WI38 (cell line): ENCODE measurements around the gene CHST12.

Source experiments
- H3K4me3 ChIP-seq: 2 replicates; pipeline ENCODE4 v1.5.1; 2011; ENCODE audit warnings: low read depth, mild to moderate bottlenecking, control low read depth, low read length
- TF ChIP-seq, protein P1 (sequence below): IDR thresholded peaks from 2 replicates; pipeline ENCODE4 v1.5.1; 2012; ENCODE audit warnings: low read depth, mild to moderate bottlenecking, control low read depth, low read length

CHST12 gene

DNA sequence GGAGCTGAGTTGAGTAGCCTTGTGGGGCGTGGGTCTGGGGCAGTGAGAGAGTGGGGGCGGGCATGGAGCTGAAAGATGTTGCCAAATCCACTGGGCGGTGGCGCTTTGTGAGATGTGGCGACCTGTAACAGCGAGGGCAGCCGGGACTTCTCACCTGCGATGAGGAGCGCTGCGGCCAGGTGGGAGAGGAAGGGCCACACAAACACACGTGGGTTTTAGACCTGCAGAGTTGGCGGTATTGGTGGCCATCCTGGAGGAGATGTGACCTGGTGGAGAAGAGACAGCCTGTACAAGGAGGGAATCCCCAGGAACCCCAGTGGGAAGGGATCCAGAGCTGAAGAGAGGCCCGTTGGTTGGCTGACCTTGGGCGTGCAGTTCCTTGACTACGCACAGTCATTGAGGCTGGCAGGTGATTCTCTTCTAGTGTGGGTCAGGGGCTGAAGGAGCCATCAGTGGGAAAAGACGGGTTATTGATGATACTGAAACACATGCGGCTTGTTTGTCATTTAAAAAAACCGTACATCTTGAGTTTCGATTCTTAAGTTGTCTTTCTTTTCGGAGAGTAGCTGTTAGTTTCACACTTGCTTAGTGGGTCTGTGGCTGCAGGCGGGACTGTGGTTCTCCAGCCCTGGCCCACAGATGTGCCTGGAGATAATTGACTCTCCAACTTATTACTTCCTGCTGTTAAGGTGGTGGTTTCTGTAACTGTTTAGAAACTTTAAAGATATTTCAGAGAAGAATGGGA lies 2.4 kb downstream of the CHST12 start:
- TF ChIP-seq, protein P1, sequence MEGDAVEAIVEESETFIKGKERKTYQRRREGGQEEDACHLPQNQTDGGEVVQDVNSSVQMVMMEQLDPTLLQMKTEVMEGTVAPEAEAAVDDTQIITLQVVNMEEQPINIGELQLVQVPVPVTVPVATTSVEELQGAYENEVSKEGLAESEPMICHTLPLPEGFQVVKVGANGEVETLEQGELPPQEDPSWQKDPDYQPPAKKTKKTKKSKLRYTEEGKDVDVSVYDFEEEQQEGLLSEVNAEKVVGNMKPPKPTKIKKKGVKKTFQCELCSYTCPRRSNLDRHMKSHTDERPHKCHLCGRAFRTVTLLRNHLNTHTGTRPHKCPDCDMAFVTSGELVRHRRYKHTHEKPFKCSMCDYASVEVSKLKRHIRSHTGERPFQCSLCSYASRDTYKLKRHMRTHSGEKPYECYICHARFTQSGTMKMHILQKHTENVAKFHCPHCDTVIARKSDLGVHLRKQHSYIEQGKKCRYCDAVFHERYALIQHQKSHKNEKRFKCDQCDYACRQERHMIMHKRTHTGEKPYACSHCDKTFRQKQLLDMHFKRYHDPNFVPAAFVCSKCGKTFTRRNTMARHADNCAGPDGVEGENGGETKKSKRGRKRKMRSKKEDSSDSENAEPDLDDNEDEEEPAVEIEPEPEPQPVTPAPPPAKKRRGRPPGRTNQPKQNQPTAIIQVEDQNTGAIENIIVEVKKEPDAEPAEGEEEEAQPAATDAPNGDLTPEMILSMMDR: no peak
- no peak overlapping the region for H3K4me3 ChIP-seq

DNA sequence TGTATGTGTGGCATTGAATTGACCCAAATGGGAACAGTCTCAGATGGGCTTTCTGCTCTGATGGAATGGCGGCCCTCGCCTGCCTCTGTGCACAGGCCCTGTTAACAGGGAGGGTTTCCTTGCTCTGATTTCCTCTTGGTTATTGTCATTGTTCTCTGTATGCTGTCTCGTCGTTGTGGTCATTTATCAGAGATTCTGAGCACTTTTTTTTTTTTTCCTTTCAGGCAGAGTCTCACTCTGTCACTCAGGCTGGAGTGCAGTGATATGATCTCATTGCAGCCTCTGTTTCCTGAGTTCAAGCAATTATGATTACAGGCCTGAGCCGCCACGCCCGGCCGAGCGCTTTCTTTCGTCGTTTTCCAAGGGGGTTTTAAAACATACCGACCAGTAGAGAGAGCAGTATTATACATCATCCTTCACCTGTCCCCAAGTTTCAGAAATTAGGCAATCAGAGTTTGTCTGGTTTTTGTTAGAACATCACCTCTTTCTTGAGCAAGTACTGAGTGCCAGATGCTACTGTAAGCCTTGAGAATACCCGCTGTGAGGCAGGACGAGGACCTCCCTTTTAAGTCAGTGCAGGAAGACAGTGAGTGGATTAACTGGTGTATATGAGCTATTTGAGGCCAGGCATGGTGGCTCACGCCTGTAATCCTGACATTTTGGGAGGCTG lies 6.5 kb downstream of the CHST12 start:
- TF ChIP-seq, protein P1: no peak
- no peak overlapping the region for H3K4me3 ChIP-seq

DNA sequence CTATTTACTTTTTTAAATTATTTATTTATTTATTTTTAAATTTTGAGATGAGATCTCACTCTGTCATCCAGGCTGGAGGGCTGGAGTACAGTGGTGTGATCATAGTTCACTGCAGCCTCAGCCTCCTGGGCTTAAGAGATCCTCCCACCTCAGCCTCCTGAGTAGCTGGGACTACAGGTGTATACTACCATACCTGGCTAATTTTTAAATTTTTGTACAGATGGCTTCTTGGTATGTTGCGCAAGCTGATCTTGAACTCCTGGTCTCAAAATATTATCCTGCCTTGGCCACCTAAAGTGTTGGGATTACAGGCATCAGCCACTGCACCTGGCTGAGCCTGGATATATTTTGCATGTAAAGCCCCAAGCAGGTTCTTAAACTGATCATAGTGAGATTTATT lies 7.6 kb downstream of the CHST12 start:
- TF ChIP-seq, protein P1: no peak
- no peak overlapping the region for H3K4me3 ChIP-seq

DNA sequence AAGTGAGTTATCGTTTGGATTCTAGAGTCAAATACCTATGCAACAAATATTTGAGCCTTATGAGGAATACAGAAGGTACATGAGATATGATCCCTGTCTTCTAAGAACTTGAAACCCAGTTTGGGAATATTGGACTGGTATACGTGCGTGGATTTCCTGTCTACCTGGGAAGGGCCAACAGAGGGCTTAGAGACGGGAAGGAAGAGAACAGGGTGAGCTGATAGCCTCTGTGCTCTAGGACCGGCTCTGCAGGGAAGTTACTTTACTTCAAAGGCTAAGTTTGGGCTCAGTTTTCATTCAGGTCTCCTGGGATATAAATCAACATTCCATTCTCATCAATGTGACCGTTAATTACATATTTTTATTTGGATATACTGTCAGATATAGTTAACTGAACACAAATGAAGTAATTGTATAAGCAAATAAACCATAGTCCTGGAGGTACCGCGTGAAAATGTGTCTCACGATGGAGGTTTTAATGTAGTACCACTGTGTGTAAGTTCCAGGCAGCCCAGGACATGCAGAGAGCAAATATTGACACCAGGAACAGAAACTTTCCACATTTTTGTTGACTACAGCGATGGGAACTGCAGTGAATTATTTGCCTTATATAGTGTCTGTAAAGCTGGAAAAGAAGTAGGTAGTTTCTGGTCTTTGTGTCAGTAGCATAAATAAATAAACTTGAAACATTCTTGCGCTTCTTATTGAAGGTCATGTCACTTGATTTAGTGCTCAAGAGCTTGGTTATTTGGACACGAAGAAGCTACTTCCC lies 8.6 kb downstream of the CHST12 start:
- TF ChIP-seq, protein P1: no peak
- H3K4me3 ChIP-seq: no peak overlapping the region

DNA sequence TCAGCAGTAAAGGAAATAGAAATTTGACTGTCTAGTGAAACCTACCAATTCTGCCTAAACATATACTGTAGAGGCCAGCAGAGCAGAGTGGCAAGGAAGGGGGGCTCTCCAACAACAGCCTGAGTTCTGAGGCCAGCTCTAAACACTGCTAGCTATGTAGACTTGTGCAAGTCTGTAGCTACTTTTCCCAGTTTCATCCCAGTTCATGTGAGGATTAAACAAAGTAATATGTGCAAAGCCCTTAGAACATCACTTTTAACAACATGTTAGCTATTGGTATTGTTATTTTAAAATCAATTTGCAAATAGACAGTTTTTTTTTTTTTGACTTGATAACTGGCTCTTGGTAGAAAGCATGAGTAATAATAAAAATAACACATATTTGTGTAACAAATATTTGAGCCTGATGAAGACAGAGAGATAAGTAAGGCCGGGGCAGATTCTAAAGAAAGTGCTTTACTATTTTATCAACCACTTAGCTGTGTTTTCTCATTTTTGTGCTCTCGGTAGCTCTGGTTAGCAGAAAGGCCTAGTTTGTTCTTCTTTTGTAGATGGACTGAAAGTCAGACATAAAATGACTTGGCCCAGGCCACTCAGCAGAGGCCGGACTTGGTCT lies 9.3 kb downstream of the CHST12 start:
- TF ChIP-seq, protein P1: no peak
- H3K4me3 ChIP-seq: no peak overlapping the region

DNA sequence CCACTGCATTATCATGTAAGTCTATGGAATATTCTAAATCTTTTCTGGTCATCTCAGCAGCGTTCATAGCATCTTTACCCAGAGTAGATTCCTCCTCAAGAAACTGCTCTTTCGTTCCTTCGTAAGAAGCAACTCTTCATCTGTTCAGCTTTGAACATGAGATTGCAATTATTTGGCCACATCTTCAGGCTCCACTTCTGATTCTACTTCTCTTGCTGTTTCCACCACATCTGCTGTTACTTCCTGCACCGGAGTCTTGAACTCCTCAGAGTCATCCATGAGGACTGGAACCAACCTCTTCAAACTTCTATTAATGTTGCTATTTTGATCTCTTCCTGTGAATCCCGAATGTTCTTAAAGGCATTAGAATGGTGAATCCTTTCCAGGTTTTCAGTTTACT lies 12.7 kb downstream of the CHST12 start:
- TF ChIP-seq, protein P1: no peak

More for the DNA sequence above, 12.7 kb downstream of the CHST12 start:
- no peak overlapping the region for H3K4me3 ChIP-seq
